ENCODE measurements around the gene MACROD1. TPM values are rescaled to one million over a fixed set of nuclear protein-coding genes. Genes with fewer than 3 reads are reported as not detected.

The MACROD1 gene
- total and polyA plus RNA-seq, 9 of the 15 experiments (the other 6 are each of a cell fraction or from before 2014, with no cell fraction given): 1.1 to 60.0 (median 26.4) TPM

- WGBS (ENCODE audit: insufficient coverage, low coverage, missing lambda C conversion rate): 21% methylated on average over 7 of the region's 7 CpGs
- peaks cover 40% of the 10 kb centered on the region for H3K79me2 ChIP-seq (ENCODE audit: control insufficient read depth, insufficient read depth, low read length)
- no peaks in the 10 kb centered on the region for H3K9me3 ChIP-seq (replicated peaks; ENCODE audit: control insufficient read depth, insufficient read depth, low read depth, low read length)
- POLR2A ChIA-PET: interaction anchor here (0.6 to 8.2 kb wide), 9 partner anchors 14 to 152 kb away, joined by 3 to 77 read pairs (median 6); partner anchors contain the start of genes CATSPERZ, ESRRA, NUDT22 and TRPT1
- peaks cover 8% of the 10 kb centered on the region for H3K9me1 ChIP-seq (ENCODE audit: control insufficient read depth, insufficient read depth, low read length)
- H3K4me3 ChIP-seq: no peak overlapping the region
- no peak overlapping the region for H2AFZ ChIP-seq (ENCODE audit: low read depth, low read length)
- H4K20me1 ChIP-seq (replicated peaks; ENCODE audit: control insufficient read depth, insufficient read depth, low read length): no peaks in the 10 kb centered on the region; the same call in 1 of the 2 replicates
- FAIRE-seq (peak; percentile 97), ATAC-seq (peak; percentile 63), DNase-seq (ENCODE audit: extremely low read depth in 1 of 4, low spot score in 3 of 4) (peak; percentile 79 to 96 (median 86))
- peaks cover 89% of the 10 kb centered on the region for H3K36me3 ChIP-seq (ENCODE audit: control insufficient read depth, insufficient read depth, low read length)
- H3K27ac ChIP-seq (ENCODE audit: extremely low read depth, low read depth, low read length): peak overlapping the region; percentile 29; the same call in 2 of the 3 replicates
- no peak overlapping the region for H3K4me2 ChIP-seq (ENCODE audit: insufficient read depth, low read length)
- intact Hi-C loops (cut with micrococcal nuclease): loop anchor here (1.0 kb wide), 2 partner anchors 66 to 100 kb away; no protein-coding TSS in a partner anchor
- H3K4me1 ChIP-seq (replicated peaks in 1 of 2; ENCODE audit: control insufficient read depth in 2 of 2, insufficient read depth in 2 of 2, low read length in 2 of 2): peaks cover 36 to 60% of the 10 kb centered on the region in 2 experiments
- CTCF ChIA-PET (ENCODE audit: low intra/inter-chr PET ratio): interaction anchor here (0.7 to 2.6 kb wide), 5 partner anchors 65 to 164 kb away, joined by 4 to 11 read pairs (median 9); no protein-coding TSS in a partner anchor
- in situ Hi-C loops (cut with MboI): no loop called here
- no peaks in the 10 kb centered on the region for H3K27me3 ChIP-seq (ENCODE audit: control insufficient read depth in 2 of 2, insufficient read depth in 2 of 2, low read length in 2 of 2)
- no TSS peak for BruUV-seq (replicated peaks)
- peak overlapping the region in 1 of 2 experiments; percentile 49; a peak in 1 of 4 replicates for H3K9ac ChIP-seq (ENCODE audit: insufficient read depth in 1 of 2, low read depth in 2 of 2, low read length in 2 of 2)
- TF ChIP-seq DDX20 (tag; IDR thresholded peaks at IDR 0.05; ENCODE audit: low read depth) (no peak), RBFOX2 (IDR thresholded peaks at IDR 0.05; ENCODE audit: low read depth, low read length) (no peak; the same call in 1 of the 2 replicates), SAFB2 (IDR thresholded peaks at IDR 0.05; ENCODE audit: borderline replicate concordance, low read depth, low read length, severe bottlenecking) (no peak), POLR3G (IDR thresholded peaks at IDR 0.05; ENCODE audit: extremely low read depth, insufficient read length, insufficient replicate concordance) (no peak), ID3 (CRISPR knock-in tag; IDR thresholded peaks at IDR 0.05) (no peak), ID3 (tag; IDR thresholded peaks at IDR 0.05) (no peak), ILK (tag; IDR thresholded peaks at IDR 0.05; ENCODE audit: borderline replicate concordance, low read depth) (no peak), ARID2 (IDR thresholded peaks at IDR 0.05) (peak; percentile 64; the same call in 1 of the 2 replicates), HDAC8 (tag; IDR thresholded peaks at IDR 0.05) (no peak), ZNF586 (CRISPR knock-in tag; conservative IDR thresholded peaks at IDR 0.05) (no peak), ETV6 (IDR thresholded peaks at IDR 0.05; ENCODE audit: borderline replicate concordance in 1 of 2, low read depth in 2 of 2, low read length in 1 of 2) (no peak), ETV6 (CRISPR knock-in tag; IDR thresholded peaks at IDR 0.05; ENCODE audit: borderline replicate concordance) (no peak), MTA1 (IDR thresholded peaks at IDR 0.05; ENCODE audit: borderline replicate concordance) (no peak), SREBF1 (IDR thresholded peaks at IDR 0.05; ENCODE audit: borderline replicate concordance, low read depth, low read length) (no peak), TEAD4 (IDR thresholded peaks at IDR 0.05; ENCODE audit: low read length) (peak; percentile 35), TEAD4 (CRISPR knock-in tag; IDR thresholded peaks at IDR 0.05; ENCODE audit: borderline replicate concordance) (no peak), NR0B1 (IDR thresholded peaks at IDR 0.05; ENCODE audit: partially characterized antibody) (no peak), POLR2G (IDR thresholded peaks at IDR 0.05; ENCODE audit: low read depth, low read length) (no peak), HINFP (tag; conservative IDR thresholded peaks at IDR 0.05; ENCODE audit: low read depth) (no peak), SIN3B (IDR thresholded peaks at IDR 0.05; ENCODE audit: low read depth) (no peak)
Observed at GRCh38 chr11:64204464-64204989, 38.6 kb upstream of the MACROD1 start.
